Measurements from ENCODE around the gene ASB7.

GRCh38 chr15:100572362-100572983 is 29.9 kb upstream of the ASB7 start:
- TF ChIP-seq, protein P1, sequence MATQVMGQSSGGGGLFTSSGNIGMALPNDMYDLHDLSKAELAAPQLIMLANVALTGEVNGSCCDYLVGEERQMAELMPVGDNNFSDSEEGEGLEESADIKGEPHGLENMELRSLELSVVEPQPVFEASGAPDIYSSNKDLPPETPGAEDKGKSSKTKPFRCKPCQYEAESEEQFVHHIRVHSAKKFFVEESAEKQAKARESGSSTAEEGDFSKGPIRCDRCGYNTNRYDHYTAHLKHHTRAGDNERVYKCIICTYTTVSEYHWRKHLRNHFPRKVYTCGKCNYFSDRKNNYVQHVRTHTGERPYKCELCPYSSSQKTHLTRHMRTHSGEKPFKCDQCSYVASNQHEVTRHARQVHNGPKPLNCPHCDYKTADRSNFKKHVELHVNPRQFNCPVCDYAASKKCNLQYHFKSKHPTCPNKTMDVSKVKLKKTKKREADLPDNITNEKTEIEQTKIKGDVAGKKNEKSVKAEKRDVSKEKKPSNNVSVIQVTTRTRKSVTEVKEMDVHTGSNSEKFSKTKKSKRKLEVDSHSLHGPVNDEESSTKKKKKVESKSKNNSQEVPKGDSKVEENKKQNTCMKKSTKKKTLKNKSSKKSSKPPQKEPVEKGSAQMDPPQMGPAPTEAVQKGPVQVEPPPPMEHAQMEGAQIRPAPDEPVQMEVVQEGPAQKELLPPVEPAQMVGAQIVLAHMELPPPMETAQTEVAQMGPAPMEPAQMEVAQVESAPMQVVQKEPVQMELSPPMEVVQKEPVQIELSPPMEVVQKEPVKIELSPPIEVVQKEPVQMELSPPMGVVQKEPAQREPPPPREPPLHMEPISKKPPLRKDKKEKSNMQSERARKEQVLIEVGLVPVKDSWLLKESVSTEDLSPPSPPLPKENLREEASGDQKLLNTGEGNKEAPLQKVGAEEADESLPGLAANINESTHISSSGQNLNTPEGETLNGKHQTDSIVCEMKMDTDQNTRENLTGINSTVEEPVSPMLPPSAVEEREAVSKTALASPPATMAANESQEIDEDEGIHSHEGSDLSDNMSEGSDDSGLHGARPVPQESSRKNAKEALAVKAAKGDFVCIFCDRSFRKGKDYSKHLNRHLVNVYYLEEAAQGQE (IDR thresholded peaks at IDR 0.05; ENCODE audit: insufficient read depth in 1 of 2, low read depth in 2 of 2, low read length in 2 of 2): no peak
- TF ChIP-seq POLR2AphosphoS5 (IDR thresholded peaks at IDR 0.05; ENCODE audit: low read depth, low read length): no peak
- TF ChIP-seq TAF1 (IDR thresholded peaks at IDR 0.05; ENCODE audit: borderline replicate concordance, insufficient read depth, low read length): no peak
- TF ChIP-seq SIN3A (IDR thresholded peaks at IDR 0.05; ENCODE audit: borderline replicate concordance, insufficient read depth, low read length): no peak
- TF ChIP-seq FOXP2 (optimal IDR thresholded peaks at IDR 0.05; ENCODE audit: borderline replicate concordance, extremely low read depth, extremely low read length, insufficient read depth): no peak
